NT2/D1 (cell line): Measurements from ENCODE around the gene IKZF4.

ENCODE experiments used
- SUZ12 ChIP-seq: IDR thresholded peaks from 2 replicates; pipeline ENCODE4 v1.6.1; 2011; ENCODE audit not compliant: insufficient read length, insufficient read depth; ENCODE audit errors: extremely low read depth
- YY1 ChIP-seq: IDR thresholded peaks from 2 replicates; pipeline ENCODE4 v1.6.1; 2011; ENCODE audit not compliant: insufficient read length, insufficient read depth
- ZNF274 ChIP-seq: IDR thresholded peaks from 2 replicates; pipeline ENCODE4 v1.6.1; 2011; ENCODE audit warnings: mild to moderate bottlenecking, low read depth, low read length

DNA sequence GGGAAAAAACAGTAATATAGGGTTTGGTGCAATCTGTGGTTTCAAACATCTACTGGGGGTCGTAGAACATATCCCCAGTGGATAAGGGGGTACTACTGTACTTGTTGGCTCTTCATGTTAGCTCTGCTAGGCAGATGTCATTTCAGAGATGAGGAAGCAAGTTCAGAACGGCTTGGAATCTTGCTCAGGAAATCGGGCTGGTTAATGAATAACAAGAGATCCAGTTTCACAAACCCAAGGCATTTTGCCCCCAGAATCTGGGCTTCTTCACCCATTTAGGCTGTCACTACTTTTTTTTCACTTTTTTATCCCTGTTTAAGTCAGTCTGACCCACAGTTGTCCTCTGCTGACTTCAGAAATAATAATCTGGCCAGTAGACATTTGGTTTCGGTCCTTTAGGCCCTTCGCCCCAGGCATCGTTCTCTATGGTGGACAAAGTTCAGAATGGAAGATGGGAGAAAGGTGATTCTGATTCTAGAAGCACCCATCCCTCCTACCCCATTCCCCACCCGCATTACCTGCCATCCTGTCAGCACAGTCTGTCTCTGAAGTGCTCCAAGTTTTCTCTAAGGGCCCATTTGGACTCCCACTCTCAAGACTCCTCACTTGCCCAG, 19.2 kb upstream of the IKZF4 start:
- TF ChIP-seq YY1 (no peak), SUZ12 (no peak), ZNF274 (no peak)
